Measurements from ENCODE around the gene PTGER1.

Gene PTGER1

DNA sequence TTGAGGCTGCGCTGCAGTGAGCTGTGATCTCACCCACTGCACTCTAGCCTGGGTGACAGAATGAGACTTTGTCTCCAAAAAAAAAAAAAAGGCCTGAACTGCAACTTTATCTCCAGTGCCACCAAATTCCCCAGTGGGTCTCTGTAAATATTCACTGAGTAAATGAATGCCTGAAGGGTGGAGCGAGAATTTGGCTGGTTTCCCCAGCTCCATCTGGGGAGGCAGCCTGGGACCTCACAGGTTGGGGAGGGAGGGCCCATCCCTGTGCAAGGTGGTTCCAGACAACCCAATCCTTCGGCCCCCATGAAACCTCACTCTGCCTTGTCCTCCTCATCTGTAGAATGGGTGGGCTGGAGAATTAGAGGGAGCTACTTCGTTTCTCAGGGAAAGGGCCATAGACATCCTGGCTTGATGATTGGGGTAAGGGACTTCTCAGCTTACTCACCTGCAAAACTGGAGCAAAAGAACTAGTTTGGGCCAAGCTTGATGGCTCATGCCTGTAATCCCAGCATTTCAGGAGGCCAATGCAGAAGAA, 46.2 kb downstream of the PTGER1 start:
- no peak for DNase-seq (ENCODE audit: low read depth)
- H3K4me3 ChIP-seq (ENCODE audit: low read length): no peak overlapping the region
- TF ChIP-seq, protein P1, sequence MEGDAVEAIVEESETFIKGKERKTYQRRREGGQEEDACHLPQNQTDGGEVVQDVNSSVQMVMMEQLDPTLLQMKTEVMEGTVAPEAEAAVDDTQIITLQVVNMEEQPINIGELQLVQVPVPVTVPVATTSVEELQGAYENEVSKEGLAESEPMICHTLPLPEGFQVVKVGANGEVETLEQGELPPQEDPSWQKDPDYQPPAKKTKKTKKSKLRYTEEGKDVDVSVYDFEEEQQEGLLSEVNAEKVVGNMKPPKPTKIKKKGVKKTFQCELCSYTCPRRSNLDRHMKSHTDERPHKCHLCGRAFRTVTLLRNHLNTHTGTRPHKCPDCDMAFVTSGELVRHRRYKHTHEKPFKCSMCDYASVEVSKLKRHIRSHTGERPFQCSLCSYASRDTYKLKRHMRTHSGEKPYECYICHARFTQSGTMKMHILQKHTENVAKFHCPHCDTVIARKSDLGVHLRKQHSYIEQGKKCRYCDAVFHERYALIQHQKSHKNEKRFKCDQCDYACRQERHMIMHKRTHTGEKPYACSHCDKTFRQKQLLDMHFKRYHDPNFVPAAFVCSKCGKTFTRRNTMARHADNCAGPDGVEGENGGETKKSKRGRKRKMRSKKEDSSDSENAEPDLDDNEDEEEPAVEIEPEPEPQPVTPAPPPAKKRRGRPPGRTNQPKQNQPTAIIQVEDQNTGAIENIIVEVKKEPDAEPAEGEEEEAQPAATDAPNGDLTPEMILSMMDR (IDR thresholded peaks at IDR 0.05; ENCODE audit: insufficient read depth, low read depth, low read length, missing control alignments): no peak

DNA sequence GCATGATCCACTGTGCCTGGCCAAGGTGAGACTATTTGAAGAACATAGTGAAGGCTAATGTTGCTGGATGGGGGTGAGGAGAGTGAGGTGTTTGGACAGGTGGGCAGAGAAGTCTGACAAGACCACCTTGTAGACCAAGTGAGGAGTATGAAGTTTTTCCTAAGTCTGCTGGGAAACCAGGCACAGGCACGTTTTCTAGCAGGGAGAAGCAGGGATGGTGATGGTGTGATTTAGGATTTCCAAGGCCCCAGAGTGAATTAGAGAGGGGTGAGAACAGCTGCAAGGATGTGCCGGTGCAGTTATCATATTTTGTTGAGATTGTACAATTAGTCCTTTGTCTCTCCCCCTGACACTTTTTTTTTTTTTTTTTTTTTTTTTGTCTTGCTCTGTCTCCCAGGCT, 47.7 kb downstream of the PTGER1 start:
- H3K4me3 ChIP-seq (ENCODE audit: low read length): no peak overlapping the region
- TF ChIP-seq, protein P1 (IDR thresholded peaks at IDR 0.05; ENCODE audit: insufficient read depth, low read depth, low read length, missing control alignments): no peak

DNA sequence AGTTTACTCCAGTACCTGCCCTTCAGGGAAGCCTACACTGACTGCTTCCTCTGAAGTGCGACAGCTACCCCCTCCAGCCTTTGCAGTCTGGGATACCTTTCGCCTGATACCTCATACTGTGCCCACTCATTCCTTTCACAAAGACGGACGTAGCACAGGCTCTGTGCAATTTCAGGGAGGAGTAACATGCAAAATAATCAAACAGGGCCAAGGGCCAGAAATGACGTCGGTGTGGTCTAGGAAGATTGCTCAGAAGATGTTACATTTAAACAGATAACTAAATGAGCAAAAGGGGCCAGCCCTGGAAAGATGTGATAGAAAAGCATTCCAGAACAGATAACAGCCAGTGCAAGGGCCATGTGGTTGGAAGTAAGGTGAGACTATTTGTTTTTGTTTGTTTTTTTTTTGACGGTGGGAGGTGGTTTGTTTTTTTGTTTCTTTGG, 49.4 kb downstream of the PTGER1 start:
- no peak overlapping the region for H3K4me3 ChIP-seq (ENCODE audit: low read length)
- DNase-seq (ENCODE audit: low read depth): peak; percentile 45
- TF ChIP-seq, protein P1 (IDR thresholded peaks at IDR 0.05; ENCODE audit: insufficient read depth, low read depth, low read length, missing control alignments): no peak

More for the DNA sequence above, 47.7 kb downstream of the PTGER1 start:
- DNase-seq (ENCODE audit: low read depth): no peak

Measured in epithelial cell of esophagus (primary cell).